ENCODE measurements around the gene CH25H. TPM values are rescaled to one million over a fixed set of nuclear protein-coding genes. Genes with fewer than 3 reads are reported as not detected.

The CH25H gene
- total and polyA plus RNA-seq, 8 donors = 0.32 to 1.9 (median 0.49) TPM; not detected in 1

- intact Hi-C loops (cut with DNase I) = loop anchor here in 1 of 3 donors (5.0 kb wide), 1 partner anchor 182 kb away; no protein-coding TSS in a partner anchor
- 84 to 89% methylated on average over 8 of the region's 8 CpGs for WGBS, 2 donors
- Histone ChIP-seq H3K9me3 (no peaks in the 10 kb centered on the region), H3K27me3 (no peaks in the 10 kb centered on the region), H3K4me1 (peaks cover 0 to 13% (median 10%) of the 10 kb centered on the region in 3 donors), H3K27ac (no peak overlapping the region), H3K4me3 (no peak overlapping the region), H3K36me3 (no peaks in the 10 kb centered on the region)
- TF ChIP-seq CTCF (IDR thresholded peaks at IDR 0.05) = no peak
- FAIRE-seq (no peak), DNase-seq (no peak), ATAC-seq (no peak)
These were observed 7.5 kb upstream of the CH25H start for GRCh38 chr10:89214566-89215165.

- peaks cover 0 to 5% (median 0%) of the 10 kb centered on the region in 4 donors for H3K27me3 ChIP-seq
- H3K4me3 ChIP-seq = no peak overlapping the region
- peak in 3 of 4 donors; percentile 31 to 51 (median 31) for TF ChIP-seq CTCF (IDR thresholded peaks at IDR 0.05)
- ATAC-seq = peak; percentile 81 to 90 (median 83)
- intact Hi-C loops (cut with DNase I) = loop anchor here in 1 of 3 donors (5.0 kb wide), 1 partner anchor 181 kb away; no protein-coding TSS in a partner anchor
- 26 to 29% methylated on average over 8 of the region's 8 CpGs for WGBS, 2 donors
- DNase-seq = no peak
- H3K4me1 ChIP-seq = peaks cover 0 to 13% (median 10%) of the 10 kb centered on the region in 3 donors
- H3K27ac ChIP-seq = no peak overlapping the region
- no peaks in the 10 kb centered on the region for H3K36me3 ChIP-seq
- FAIRE-seq = peak; percentile 93
- H3K9me3 ChIP-seq = no peaks in the 10 kb centered on the region
These were observed 6.2 kb upstream of the CH25H start for GRCh38 chr10:89213191-89213808.

- Histone ChIP-seq H3K27me3 (peaks cover 0 to 29% (median 3%) of the 10 kb centered on the region in 4 donors), H3K4me1 (peaks cover 0 to 9% (median 7%) of the 10 kb centered on the region in 3 donors), H3K9me3 (no peaks in the 10 kb centered on the region), H3K4me3 (no peak overlapping the region), H3K36me3 (no peaks in the 10 kb centered on the region), H3K27ac (no peak overlapping the region)
- TF ChIP-seq CTCF (IDR thresholded peaks at IDR 0.05) = no peak
- DNase-seq = no peak
- ATAC-seq = no peak
- WGBS, 2 donors = 72 to 85% methylated on average over 3 of the region's 3 CpGs
- no peak for FAIRE-seq
- intact Hi-C loops (cut with DNase I) = loop anchor here in 1 of 3 donors (5.0 kb wide), 1 partner anchor 179 kb away; no protein-coding TSS in a partner anchor
These were observed 3.8 kb upstream of the CH25H start for GRCh38 chr10:89210794-89211425.

GRCh38 chr10:89209718-89210117 is 2.6 kb upstream of the CH25H start:
- no peaks in the 10 kb centered on the region for H3K36me3 ChIP-seq
- H3K27me3 ChIP-seq = peaks cover 0 to 29% (median 3%) of the 10 kb centered on the region in 4 donors
- no peak for ATAC-seq
- 88 to 96% methylated on average over 5 of the region's 5 CpGs for WGBS, 2 donors
- no peak for TF ChIP-seq CTCF (IDR thresholded peaks at IDR 0.05)
- no peak overlapping the region for H3K4me3 ChIP-seq
- H3K27ac ChIP-seq = no peak overlapping the region
- no peaks in the 10 kb centered on the region for H3K9me3 ChIP-seq
- intact Hi-C loops (cut with DNase I) = loop anchor here in 2 of 3 donors (5.0 kb wide), 3 partner anchors 177 to 272 kb away; no protein-coding TSS in a partner anchor
- H3K4me1 ChIP-seq = peaks cover 0 to 9% (median 7%) of the 10 kb centered on the region in 3 donors
- no peak for DNase-seq
- FAIRE-seq = no peak

Data from pancreas (tissue), 10 donors.